ENCODE data around the gene HOXC6. TPM values are rescaled to one million over a fixed set of nuclear protein-coding genes. Genes with fewer than 3 reads are reported as not detected.

Gene HOXC6
- total RNA-seq, 1 donor = 1.7 TPM

GRCh38 chr12:53986686-53987483 is 41.4 kb upstream of the HOXC6 start:
- H3K4me3 ChIP-seq (ENCODE audit: low read depth, low read length) = peak overlapping the region; percentile 64

GRCh38 chr12:53987787-53988230 is 40.4 kb upstream of the HOXC6 start:
- no peak for TF ChIP-seq CTCF (IDR thresholded peaks at IDR 0.05; ENCODE audit: insufficient read depth, low read depth, low read length)
- DNase-seq (ENCODE audit: low read depth) = no peak
- H3K4me3 ChIP-seq (ENCODE audit: low read depth, low read length) = peak overlapping the region; percentile 64

More at GRCh38 chr12:53986686-53987483, 41.4 kb upstream of the HOXC6 start:
- no peak for DNase-seq (ENCODE audit: low read depth)
- no peak for TF ChIP-seq CTCF (IDR thresholded peaks at IDR 0.05; ENCODE audit: insufficient read depth, low read depth, low read length)

- DNase-seq (ENCODE audit: low read depth) = no peak
- H3K4me3 ChIP-seq (ENCODE audit: low read depth, low read length) = peak overlapping the region; percentile 46
- TF ChIP-seq CTCF (IDR thresholded peaks at IDR 0.05; ENCODE audit: insufficient read depth, low read depth, low read length) = no peak
Measured at GRCh38 chr12:53988541-53989226, 39.6 kb upstream of the HOXC6 start.

GRCh38 chr12:53989227-53990113 is 38.8 kb upstream of the HOXC6 start:
- peak; percentile 63 for TF ChIP-seq CTCF (IDR thresholded peaks at IDR 0.05; ENCODE audit: insufficient read depth, low read depth, low read length)

GRCh38 chr12:53990311-53991076 is 37.7 kb upstream of the HOXC6 start:
- no peak overlapping the region for H3K4me3 ChIP-seq (ENCODE audit: low read depth, low read length)
- DNase-seq (ENCODE audit: low read depth) = no peak
- TF ChIP-seq CTCF (IDR thresholded peaks at IDR 0.05; ENCODE audit: insufficient read depth, low read depth, low read length) = no peak

More at GRCh38 chr12:53989227-53990113, 38.8 kb upstream of the HOXC6 start:
- DNase-seq (ENCODE audit: low read depth) = peak; percentile 82
- H3K4me3 ChIP-seq (ENCODE audit: low read depth, low read length) = peak overlapping the region; percentile 46

- no peak overlapping the region for H3K4me3 ChIP-seq (ENCODE audit: low read depth, low read length)
- no peak for TF ChIP-seq CTCF (IDR thresholded peaks at IDR 0.05; ENCODE audit: insufficient read depth, low read depth, low read length)
- no peak for DNase-seq (ENCODE audit: low read depth)
Measured at GRCh38 chr12:53991077-53991460, 37.2 kb upstream of the HOXC6 start.

All from fibroblast of villous mesenchyme (primary cell).